ENCODE results near the gene IFT88. TPM values are rescaled to one million over a fixed set of nuclear protein-coding genes. Genes with fewer than 3 reads are reported as not detected.

Gene IFT88
- total and polyA plus RNA-seq, 2 of the 8 experiments (the other 6 are each of a cell fraction or from before 2014, with no cell fraction given): 1.7 to 5.8 TPM

DNA sequence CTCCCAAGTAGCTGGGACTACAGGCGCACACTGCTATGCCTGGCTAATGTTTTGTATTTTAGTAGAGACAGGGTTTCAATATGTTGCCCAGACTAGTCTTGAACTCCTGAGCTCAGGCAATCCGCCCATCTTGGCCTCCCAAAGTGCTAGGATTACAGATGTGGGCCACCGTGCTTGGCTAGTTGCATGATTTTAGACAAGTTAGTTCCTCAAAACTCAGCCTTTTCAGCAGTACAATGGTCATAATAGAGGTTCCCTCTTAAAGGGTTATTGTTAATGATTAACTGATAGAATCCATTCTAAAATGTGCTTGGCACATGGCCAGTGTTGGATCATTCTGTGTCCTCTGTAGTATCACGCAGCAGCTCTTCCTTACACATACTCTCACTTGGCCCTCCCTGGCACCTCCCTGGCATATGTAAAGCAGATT, 19.5 kb upstream of the IFT88 start:
- ChIA-PET POLR2A (ENCODE audit: partially characterized antibody) (interaction anchor here (0.5 kb wide), 1 partner anchor 21 kb away, joined by 3 read pairs; no protein-coding TSS in a partner anchor), CTCF (ENCODE audit: partially characterized antibody) (no interaction called here)
- Histone ChIP-seq H4K91ac (replicated peaks; ENCODE audit: insufficient read length, low read length) (no peak overlapping the region), H2BK12ac (ENCODE audit: low read depth, low read length) (no peak overlapping the region), H3K14ac (ENCODE audit: insufficient read length) (no peak overlapping the region), H3K79me1 (ENCODE audit: low read depth, low read length) (no peaks in the 10 kb centered on the region), H3K27ac (ENCODE audit: low read depth, low read length) (no peak overlapping the region), H3K27me3 (replicated peaks in 1 of 4; ENCODE audit: control insufficient read depth in 3 of 4, extremely low read depth in 1 of 4, insufficient read depth in 3 of 4, low read length in 3 of 4) (no peaks in the 10 kb centered on the region), H3K36me3 (ENCODE audit: control insufficient read depth in 2 of 4, insufficient read depth in 4 of 4, low read length in 3 of 4) (no peaks in the 10 kb centered on the region), H2AK5ac (ENCODE audit: low read depth, low read length) (no peak overlapping the region), H2BK20ac (ENCODE audit: low read length) (no peak overlapping the region), H3K4me1 (replicated peaks in 1 of 4; ENCODE audit: control insufficient read depth in 3 of 4, insufficient read depth in 4 of 4, low read length in 3 of 4) (peaks cover 0 to 3% (median 1%) of the 10 kb centered on the region in 4 experiments; a peak in 2 of 7 replicates), H2BK120ac (replicated peaks; ENCODE audit: low read depth, low read length) (no peak overlapping the region), H3K4ac (replicated peaks; ENCODE audit: insufficient read length, low read depth, low read length) (no peak overlapping the region), H4K20me1 (replicated peaks in 1 of 2; ENCODE audit: control insufficient read depth in 1 of 2, insufficient read depth in 2 of 2, low read length in 2 of 2) (no peaks in the 10 kb centered on the region), H3K9me3 (ENCODE audit: insufficient read depth in 2 of 2, low read depth in 1 of 2, low read length in 1 of 2) (no peaks in the 10 kb centered on the region), H3K23ac (ENCODE audit: insufficient read length) (no peak overlapping the region), H3K56ac (replicated peaks; ENCODE audit: insufficient read length, low read depth, low read length) (no peak overlapping the region), H3K79me2 (ENCODE audit: control insufficient read depth in 1 of 2, insufficient read depth in 2 of 2, low read length in 2 of 2) (no peaks in the 10 kb centered on the region), H3K23me2 (ENCODE audit: low read depth, low read length) (no peaks in the 10 kb centered on the region), H2AFZ (ENCODE audit: low read length) (no peak overlapping the region), H3K4me2 (ENCODE audit: insufficient read depth in 1 of 2, low read depth in 2 of 2, low read length in 2 of 2) (no peak overlapping the region), H4K8ac (ENCODE audit: extremely low read depth, insufficient read depth, low read length) (no peak overlapping the region), H3K9ac (replicated peaks in 1 of 4; ENCODE audit: extremely low read depth in 1 of 4, low read depth in 3 of 4, low read length in 3 of 4) (no peak overlapping the region), H3K4me3 (ENCODE audit: extremely low read depth in 1 of 4, insufficient read depth in 2 of 4, low read depth in 3 of 4, low read length in 4 of 4) (no peak overlapping the region), H3K18ac (ENCODE audit: extremely low read depth, low read length) (no peak overlapping the region), H2BK15ac (ENCODE audit: low read length) (no peak overlapping the region), H4K5ac (ENCODE audit: insufficient read length, low read depth, low read length) (no peak overlapping the region), H2BK5ac (ENCODE audit: low read depth, low read length) (no peak overlapping the region)
- no peak for DNase-seq (ENCODE audit: low read depth in 1 of 2, low spot score in 2 of 2)
- 94% methylated on average over 4 of the region's 4 CpGs; no CpG with 5 or more reads in 1 of the 2 experiments for WGBS, 2 experiments (ENCODE audit: extremely low coverage in 1 of 2, insufficient coverage in 1 of 2, insufficient read length in 1 of 2, insufficient replicate concordance in 2 of 2, low coverage in 1 of 2, low lambda C conversion rate in 2 of 2, missing lambda C conversion rate in 1 of 2)
- FAIRE-seq: no peak
- TF ChIP-seq KDM4A (IDR thresholded peaks at IDR 0.05; ENCODE audit: low read depth, low read length, severe bottlenecking) (no peak), ATF2 (IDR thresholded peaks at IDR 0.05; ENCODE audit: low read length) (no peak), TAF7 (optimal IDR thresholded peaks at IDR 0.05; ENCODE audit: borderline replicate concordance, low read depth, low read length) (no peak), ASH2L (IDR thresholded peaks at IDR 0.05; ENCODE audit: low read length) (no peak), CHD1 (IDR thresholded peaks at IDR 0.05; ENCODE audit: low read depth, low read length) (no peak), SAP30 (IDR thresholded peaks at IDR 0.05; ENCODE audit: insufficient read depth, insufficient replicate concordance, low read length) (no peak), SIN3A (conservative IDR thresholded peaks at IDR 0.05 in 1 of 2, IDR thresholded peaks at IDR 0.05 in 1 of 2; ENCODE audit: low read depth in 1 of 2, low read length in 2 of 2) (no peak), BCL11A (IDR thresholded peaks at IDR 0.05; ENCODE audit: low read depth in 2 of 2, low read length in 2 of 2) (no peak), RFX5 (IDR thresholded peaks at IDR 0.05; ENCODE audit: borderline replicate concordance, low read depth, low read length) (no peak), SP1 (IDR thresholded peaks at IDR 0.05; ENCODE audit: low read depth, low read length) (no peak), KDM1A (IDR thresholded peaks at IDR 0.05; ENCODE audit: borderline replicate concordance, low read length) (no peak), NANOG (IDR thresholded peaks at IDR 0.05; ENCODE audit: insufficient read depth, low read depth, low read length, poor library complexity, severe bottlenecking) (no peak)

Data from H1 (cell line).